Left renal cortex interstitium (tissue), 4 donors: Measurements from ENCODE around the gene MOB3C. TPM values are rescaled to one million over a fixed set of nuclear protein-coding genes. Genes with fewer than 3 reads are reported as not detected.

ENCODE experiments used
- DNase-seq, 4 donors: peaks; one replicate each; pipeline ENCODE4 v3.0.0-alpha.2; 2013; ENCODE audit warnings: low read depth in 4 of 4, low spot score in 2 of 4, missing footprints in 1 of 4
- polyA plus RNA-seq, 4 donors: library from polyadenylated mRNA; unstranded; fragments of 120-200 nt; gene quantifications; one replicate each; pipeline ENCODE4 v1.2.1, GENCODE V29; 2013; ENCODE audit not compliant: insufficient read length in 4 of 4

The MOB3C gene
- polyA plus RNA-seq, 4 donors = 10.5 to 13.9 (median 12.5) TPM

DNA sequence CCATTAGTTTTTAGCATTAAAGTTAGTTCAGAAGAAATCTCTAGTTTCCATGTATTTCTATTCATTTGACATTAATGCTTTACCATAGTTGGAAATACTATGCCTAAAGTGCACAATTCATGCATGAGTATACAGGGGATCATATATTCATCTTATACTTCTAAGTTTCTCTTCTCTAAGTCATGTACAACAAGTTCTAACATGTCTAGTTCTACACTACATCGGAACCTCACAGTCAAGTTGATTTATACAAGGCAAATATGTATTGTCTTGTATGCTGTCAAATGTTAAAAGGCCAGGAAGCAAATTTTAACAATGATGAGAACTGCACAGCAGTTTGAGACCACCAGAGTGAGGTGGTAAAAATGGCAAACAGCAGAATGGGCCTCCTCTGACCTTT, 22.9 kb upstream of the MOB3C start:
- no peak for DNase-seq

DNA sequence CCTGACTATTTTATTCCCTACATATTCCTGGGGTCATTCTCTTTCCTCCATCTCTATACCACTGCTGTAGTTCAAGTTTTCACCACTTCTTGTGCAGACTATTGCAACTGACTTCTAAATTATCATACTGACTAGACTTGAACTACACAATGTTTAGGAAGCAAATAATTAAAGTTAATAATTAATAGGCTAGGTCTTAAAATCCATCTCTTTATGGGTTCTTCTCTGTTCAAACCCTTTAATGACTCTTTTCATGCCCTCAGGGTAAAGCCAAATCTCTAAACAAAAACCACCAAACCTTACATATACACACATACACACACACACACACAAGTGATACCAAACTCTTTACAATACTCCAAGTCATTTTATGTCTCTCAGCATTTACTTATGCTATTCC, 22.3 kb upstream of the MOB3C start:
- no peak for DNase-seq

DNA sequence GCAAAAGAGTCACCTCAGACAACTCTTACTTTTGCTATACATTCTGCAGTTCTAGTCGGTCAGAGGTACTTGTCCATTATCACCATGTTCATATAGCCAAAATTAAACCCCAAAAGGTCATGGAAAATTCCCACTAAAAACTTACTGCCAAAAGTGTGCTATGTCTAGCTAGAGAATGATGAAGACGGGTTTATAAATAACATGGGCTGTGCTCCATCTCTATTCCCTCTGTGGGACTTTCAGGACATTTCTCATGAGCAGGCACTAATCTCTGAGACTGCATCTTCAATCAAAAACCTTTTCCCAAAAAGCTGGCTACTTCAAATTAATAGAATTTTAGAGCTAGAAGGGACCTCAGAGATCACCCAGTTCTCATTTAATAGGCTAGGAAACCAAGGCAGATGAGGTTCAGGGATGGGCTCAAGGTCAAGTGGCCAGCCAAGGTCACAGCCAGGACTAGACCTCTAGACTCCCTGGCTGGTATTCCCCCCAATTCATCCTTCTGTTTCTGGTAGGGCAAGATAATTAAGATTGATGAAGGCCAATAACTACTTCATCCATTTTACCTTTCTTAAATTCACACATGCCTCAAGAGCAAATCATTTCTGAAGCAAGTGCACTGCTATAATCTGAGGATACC, 21.0 kb upstream of the MOB3C start:
- DNase-seq = no peak

DNA sequence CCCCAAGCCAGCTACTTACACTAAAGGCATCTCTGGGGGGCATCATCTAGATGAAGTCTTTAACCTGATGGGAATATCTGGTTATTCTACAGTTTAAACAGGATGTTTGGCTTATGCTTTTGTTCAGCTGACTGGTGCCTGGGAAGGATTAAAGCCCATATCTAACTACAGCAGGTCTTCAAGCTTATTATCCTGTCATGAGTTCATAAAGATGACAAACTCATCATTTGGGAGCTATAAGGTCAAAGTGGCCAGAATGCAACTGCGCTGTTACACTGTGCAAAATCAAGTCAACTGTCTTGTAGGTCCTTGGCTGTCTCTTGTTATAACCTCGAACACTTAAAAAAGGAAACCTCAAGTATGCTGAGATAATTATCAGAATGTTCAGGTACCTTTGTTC, 18.6 kb upstream of the MOB3C start:
- no peak for DNase-seq

DNA sequence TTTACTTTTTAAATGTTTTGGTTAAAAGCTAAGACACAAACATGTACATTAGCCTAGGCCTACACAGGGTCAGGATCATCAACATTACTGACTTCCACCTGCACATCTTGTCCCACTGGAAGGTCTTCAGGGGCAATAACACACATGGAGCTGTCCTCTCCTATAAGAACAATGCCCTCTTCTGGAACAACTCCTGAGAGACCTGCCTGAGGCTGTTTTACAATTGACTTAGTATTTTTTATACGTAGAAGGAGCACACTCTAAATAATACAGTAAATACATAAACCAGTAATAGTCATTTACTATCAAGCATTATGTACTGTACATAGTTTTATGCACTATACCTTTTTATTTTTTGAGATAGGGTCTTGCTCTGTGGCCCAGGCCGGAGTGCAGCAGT, 14.1 kb upstream of the MOB3C start:
- DNase-seq = no peak

DNA sequence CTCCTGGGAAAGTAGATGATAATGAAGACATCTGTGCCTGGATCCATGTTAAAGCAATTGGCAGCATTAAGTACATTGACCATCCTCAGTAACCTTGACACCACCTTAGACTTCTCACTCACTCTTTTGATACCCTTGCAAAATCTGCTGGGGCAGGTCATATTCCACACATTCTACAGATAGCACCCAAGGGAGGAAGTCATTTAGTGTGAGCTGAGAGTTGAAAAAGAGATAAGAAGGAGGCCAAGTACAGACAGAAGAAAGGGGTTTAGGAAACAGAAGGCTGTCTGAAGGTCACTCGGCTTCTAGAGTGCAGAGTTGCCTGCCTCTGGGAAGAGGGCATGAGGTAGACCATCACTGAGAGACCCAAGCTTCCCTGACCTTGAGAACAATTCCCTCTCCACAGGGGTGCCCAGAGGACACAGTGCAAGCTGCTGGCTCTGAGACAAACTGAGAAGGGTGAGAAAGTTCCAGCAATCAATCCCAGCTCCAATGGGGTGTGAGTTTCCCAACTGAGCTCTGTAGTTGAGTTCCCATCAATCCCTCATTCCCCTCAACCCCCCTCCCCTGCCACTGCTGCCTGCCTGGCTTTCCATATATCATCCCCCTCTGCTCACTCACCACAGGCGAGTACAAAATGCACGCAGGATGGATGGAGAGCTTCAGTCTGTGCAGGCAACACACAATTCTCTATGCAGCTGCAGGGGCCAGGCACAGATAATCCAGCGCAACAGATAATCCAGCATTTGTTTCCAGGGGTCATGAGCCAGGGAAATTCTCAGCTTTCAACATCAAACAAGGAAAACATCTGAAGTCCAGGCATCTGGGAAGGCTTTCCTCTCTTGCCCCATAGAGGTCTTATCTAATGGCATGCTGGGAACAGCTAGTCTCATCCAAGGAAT, 7.4 kb upstream of the MOB3C start:
- DNase-seq = no peak

DNA sequence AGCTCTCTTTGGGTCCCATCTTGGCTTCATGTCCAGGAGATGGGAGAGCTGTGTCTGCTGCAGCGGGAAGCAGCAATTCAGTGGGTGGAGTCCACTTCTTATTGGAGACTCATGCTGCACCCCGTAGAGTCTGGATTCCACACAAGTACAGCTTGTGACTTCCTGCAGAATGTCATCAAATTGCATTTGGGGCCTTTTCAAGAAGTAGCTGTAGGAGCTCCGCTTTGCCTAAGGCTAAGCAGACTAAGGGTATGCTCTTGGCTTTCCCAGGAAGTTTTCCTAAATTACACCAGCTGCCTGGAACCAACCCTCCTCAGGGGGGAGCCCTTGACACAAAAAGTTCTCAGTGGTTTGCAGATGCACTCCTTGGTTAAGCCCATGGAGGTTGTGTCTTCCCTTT, 5.7 kb upstream of the MOB3C start:
- DNase-seq = no peak

DNA sequence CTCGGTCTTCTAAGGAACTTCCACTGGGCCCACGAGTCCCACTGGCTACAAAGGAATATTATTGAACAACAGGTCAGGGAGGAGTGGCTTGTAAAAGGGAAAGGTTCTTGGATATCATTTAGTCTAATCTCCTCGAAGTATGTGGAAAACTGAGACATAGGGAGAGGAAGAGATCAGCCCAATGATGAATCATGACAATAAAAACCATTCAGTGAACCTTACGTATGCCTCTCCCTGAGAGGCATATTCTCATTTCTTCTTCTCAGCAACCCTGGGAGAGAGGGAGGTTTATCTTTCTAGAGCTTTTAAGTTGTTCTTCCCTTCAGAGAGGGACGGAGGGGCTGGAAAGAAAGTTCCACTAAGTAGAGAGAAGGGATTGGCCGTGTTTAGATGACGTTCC, 5.3 kb upstream of the MOB3C start:
- no peak for DNase-seq

DNA sequence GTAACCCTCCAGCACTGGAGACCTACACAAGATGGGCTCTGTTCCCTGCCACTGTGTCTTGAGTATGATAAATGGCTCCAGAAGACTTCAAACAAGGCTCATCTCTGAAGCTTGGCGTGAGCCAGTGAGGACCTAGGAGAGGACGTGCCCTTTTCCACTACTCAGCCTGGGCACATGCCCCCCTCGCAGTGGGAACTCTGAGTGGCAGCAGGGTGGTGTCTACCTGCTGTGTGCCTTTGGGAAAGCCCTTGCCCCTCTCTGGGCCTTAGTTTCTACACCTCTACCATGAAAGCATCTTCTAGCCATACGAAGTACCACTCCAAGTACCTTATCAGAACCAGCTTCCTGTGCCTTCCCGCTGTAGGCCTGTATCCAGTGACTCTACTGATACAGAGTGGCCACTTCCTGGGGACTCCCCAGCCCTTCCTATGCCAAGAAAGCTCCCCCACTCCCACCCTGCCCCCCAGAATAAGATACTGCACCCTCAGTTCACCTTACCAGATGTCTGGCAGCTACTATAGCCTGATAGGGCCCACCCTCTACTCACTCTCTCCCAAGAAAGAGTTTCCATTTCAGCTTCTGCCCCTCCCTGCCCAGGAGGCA, 3.1 kb upstream of the MOB3C start:
- DNase-seq = no peak

DNA sequence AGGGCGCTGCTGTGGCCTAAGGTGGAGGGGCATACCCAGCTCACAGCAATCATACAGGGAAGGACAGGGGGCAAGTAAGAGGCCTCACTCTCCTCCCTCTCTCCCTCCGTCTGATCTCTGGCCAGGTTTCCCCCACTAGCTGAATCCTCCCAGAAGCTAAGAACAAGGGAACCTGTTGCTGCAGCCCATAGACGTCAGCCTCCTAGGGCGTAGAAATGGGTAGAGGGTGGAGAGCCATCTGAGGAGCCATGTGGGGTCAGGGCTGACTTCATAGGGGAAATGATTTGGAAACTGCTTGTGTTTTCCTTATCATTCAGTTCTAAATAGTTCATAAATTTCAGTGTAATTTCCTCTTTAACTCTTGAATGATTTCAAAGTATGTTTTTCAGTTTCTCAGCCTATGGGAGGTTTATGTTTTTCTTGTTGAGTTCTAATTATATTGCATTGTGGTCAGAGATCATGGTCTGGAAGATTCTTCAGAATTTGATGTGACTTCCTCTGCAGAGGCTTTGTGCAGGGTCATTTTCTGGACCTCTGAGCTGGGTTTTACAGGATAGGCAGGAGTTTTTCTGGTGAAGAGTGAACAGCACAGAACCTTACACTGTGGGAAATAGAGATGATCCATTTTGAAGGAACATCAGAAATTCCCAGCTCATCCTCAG, 2.3 kb upstream of the MOB3C start:
- no peak for DNase-seq

DNA sequence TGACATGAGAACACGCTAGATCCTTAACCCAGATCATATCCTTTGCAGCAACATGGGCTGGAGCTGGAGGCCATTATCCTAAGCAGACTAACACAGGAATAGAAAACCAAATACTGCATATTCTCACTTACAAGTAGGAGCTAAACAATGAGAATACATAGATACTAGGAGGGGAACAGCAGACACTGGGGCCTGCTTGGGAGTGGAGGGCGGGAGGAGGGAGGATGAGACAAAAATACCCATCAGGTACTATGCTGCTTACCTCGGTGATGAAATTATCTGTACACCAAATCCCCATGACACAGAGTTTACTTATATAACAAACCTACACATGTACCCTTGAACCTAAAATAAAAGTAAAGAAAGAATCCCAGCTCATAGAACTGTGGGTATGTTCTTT, 1.2 kb upstream of the MOB3C start:
- no peak for DNase-seq

DNA sequence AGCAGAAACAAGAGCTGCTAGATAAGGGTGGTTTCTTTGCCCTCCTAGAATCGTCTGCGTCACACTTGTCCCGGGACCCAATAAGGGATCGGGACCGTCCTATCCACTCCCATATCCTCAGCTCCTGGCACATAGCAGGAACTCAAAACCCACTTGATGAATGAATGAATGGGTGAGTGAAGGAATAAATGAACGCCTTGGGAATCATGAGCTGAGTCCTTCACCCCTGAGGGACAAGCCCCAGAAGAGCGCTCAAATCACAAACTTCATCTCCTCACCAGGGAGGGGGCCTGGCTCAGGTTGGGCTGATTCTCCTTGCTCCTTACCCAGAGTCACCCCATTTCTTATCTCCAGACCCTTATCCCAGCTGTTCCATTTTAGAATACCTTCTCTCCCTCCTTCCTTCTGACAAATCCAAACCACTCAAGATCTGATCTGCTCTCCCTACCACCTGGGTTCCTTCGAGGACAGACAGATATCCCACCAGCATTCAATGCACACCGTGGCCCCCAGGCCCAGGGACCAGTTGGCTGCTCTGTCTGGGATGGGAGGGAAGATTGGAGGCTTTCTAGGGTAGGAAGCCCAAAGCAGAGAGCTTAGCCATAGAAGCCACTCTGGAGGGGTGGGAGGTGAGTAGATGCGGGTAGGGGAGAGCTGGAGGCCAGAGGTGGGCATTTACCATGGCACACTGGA, 643 bp upstream of the MOB3C start:
- DNase-seq = no peak

DNA sequence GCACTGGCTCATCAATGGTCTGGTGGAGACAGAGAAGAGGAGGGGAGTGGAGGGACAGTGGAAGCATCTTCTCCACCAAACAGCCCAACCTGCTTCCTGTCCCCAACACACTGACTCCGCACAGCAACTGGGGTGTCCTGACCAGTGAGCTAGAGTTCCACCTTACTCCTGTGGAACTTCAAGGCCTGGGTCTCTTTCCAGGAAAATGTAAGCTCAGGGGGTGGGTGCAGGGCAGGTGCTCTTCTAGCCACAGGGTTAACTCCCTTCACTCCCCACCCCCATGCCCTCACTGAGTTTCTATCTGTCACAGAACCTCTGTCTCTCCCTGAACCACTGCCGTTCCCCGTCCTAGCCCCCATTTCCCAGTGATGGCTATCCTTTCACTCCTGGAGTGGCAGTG, 876 bp downstream of the MOB3C start:
- no peak for DNase-seq

DNA sequence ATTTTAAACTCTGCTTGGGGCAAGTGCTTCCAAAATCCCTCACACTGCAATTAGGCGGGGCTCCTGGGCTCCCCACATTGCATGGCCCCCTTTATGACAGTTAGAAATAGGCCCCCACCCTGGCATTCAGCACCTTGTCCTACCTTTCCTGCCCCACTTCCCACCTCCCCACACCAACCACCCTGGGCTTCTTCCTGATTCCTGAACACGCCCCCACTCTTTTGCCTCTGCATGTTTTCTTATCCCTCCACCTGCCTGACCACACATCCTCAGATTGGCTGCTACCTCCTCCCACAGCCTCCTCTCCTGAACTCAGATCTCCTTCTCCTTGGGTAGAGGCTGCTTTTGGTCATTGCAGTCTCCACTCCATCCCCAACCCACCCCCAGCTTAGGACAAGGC, 1.5 kb downstream of the MOB3C start:
- no peak for DNase-seq

DNA sequence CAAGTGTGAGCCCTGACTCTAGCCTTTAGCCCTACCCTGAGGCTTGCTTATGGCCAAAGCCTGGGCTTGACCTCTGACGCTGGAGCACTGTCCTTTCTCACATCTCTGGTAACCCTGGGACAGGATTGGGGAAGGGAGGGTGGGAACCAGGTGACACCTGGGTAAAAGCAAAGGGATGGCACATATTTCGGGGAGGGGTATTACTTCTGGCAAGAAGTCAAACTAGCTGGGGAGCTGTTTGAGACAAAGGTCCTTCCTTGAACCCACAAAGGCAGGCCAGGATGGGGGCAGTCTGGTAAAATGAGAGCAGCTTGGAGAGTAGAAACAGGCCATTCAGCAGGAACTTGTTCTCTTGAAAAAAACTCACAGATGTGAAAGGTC, 2.0 kb downstream of the MOB3C start:
- no peak for DNase-seq

DNA sequence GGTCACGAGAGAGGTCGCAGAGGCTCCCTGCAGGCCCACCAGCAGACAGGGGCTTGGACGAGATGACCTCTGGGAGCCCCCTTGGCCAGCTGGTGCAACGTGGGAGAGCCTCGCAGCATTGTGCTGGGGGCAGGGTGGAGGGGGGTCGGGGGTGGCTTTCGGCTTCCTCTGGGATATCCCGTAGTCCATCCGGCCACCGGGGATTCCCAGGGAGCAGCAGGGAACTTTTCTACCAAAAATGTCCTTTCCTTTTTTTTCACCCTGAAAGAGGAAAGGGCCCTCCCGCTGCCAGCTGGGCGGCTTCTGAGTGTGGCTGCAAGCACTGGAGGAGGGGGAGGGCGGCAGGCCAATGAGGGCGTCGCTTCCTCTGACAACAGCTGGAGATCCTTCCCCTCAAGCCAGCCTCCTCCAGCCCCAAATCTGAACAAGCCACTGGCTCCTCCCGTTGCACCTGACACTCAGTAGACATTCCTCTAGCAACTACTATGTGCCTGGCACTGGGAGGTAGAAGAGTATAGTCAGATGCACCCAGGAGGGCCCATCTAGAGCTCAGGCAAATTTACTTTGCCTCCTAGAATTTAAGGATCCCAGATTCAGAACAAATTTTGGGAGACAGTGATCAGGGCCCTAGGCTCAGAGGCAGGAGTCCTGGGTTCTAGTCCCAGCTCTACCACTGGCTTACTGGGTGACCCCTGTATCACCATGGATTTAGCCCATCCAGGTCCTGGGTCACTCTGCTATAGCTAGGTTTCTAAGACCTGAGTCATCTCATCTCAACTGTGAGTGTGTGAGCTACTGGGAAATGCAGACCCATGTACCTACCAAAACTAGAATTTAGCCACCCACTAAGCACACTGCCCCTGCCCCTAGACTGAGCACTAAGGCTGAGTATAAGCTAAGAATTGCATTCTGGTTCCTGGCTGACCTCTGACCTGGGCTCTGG, 2.7 kb downstream of the MOB3C start:
- DNase-seq = peak in 2 of 4 donors; percentile 37 to 45

DNA sequence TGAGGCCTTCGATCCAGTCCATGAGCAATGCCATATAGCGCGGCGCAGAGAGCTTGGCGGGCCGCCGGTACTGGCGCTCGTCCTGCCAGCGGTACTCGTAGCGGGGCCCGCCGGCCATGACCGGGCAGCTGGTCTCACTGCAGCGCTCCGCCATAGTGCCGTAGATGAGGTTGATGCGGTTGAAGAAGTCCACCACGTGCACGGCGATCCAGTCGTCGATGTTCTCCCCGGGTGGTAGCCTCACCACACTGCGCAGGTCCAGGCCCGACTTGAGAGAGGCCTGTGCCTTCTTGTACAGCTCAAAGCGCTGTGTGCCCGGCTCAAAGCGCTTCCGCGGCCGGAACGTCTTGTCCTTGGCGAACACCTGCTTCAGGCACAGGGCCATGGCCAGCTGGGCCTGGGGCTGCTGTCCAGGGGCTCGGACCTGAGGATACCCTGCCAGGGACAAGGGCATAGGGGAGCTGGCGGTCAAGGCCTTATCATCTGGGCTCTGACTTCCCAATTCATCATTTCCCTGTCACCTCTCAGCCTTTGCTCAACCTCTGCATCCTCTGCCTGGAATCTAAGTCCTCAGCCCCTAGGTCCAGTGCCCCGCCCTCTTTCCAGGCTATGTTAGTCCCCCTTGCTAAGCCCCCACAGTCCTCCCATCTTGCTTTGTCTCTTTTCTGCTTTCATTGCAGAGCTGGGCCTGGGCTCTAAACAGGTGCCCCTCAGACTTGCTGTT, 3.5 kb downstream of the MOB3C start:
- DNase-seq = no peak

DNA sequence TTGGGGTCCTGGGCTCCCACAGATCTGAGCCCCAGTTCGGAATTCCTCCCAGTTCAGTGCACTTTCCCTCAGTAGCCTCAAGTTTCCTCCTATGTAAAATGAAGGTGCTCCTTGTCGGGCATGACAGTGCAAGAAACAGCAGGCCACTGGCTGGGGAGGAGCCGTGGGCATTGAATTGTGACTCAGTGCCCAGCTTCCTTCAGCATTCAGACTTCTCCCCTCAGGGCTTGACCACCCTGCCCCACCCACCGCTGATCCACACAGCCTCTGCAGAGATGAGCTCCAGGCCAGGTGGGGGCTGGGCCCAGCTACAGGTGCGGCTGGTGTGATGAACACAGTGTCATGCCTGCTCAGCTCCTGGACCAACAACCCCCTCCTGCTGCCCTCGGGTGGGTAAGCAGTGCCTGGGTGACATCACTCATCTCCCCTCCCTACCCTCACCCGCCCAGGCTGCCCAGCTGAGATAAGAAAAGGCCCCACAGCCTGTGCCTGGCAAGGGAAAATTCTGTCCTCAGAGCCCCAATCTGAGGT, 4.9 kb downstream of the MOB3C start:
- no peak for DNase-seq
